HG03097 (cell line): ENCODE measurements around the gene C3orf62.

Experiments used
- ATAC-seq: cut with Tn5 transposase; IDR thresholded peaks from one replicate; pipeline ENCODE4 v1.9.1; 2021; ENCODE audit not compliant: unreplicated experiment, low FRiP score

Gene C3orf62

GRCh38 chr3:49276475-49277382 is at the start of gene C3orf62:
C3orf62 (minus strand) TSS chr3:49277232; CDS start chr3:49276872, 360 bp downstream.
- ATAC-seq: no peak

- no peak for ATAC-seq
Observed at GRCh38 chr3:49324768-49325167, 47.7 kb upstream of the C3orf62 start.

GRCh38 chr3:49316696-49317457 is 39.8 kb upstream of the C3orf62 start:
- no peak for ATAC-seq

- ATAC-seq: no peak
Observed at GRCh38 chr3:49313896-49314688, 37.1 kb upstream of the C3orf62 start.

GRCh38 chr3:49311283-49311682 is 34.3 kb upstream of the C3orf62 start:
- no peak for ATAC-seq

- ATAC-seq: no peak
Observed at GRCh38 chr3:49310677-49311076, 33.6 kb upstream of the C3orf62 start.

GRCh38 chr3:49305608-49306007 is 28.6 kb upstream of the C3orf62 start:
- no peak for ATAC-seq

GRCh38 chr3:49302613-49303012 is 25.6 kb upstream of the C3orf62 start:
- ATAC-seq: no peak

GRCh38 chr3:49300595-49300994 is 23.6 kb upstream of the C3orf62 start:
- ATAC-seq: no peak

- no peak for ATAC-seq
Observed at GRCh38 chr3:49298511-49298910, 21.5 kb upstream of the C3orf62 start.

- ATAC-seq: no peak
Observed at GRCh38 chr3:49296781-49297411, 19.9 kb upstream of the C3orf62 start.

- ATAC-seq: no peak
Observed at GRCh38 chr3:49295489-49296058, 18.5 kb upstream of the C3orf62 start.

GRCh38 chr3:49294343-49294742 is 17.3 kb upstream of the C3orf62 start:
- ATAC-seq: no peak

GRCh38 chr3:49283997-49284396 is 7.0 kb upstream of the C3orf62 start:
- ATAC-seq: no peak

- ATAC-seq: no peak
Observed at GRCh38 chr3:49279376-49279775, 2.3 kb upstream of the C3orf62 start.

- no peak for ATAC-seq
Observed at GRCh38 chr3:49278548-49278947, 1.5 kb upstream of the C3orf62 start.

- no peak for ATAC-seq
Observed at GRCh38 chr3:49277383-49277775, 347 bp upstream of the C3orf62 start.

- no peak for ATAC-seq
Observed at GRCh38 chr3:49273825-49274532, 3.1 kb downstream of the C3orf62 start.

- ATAC-seq: no peak
Observed at GRCh38 chr3:49271047-49271446, 6.0 kb downstream of the C3orf62 start.

GRCh38 chr3:49270156-49270500 is 6.9 kb downstream of the C3orf62 start:
- no peak for ATAC-seq
